ENCODE data around the gene ZNF681.

Gene ZNF681

DNA sequence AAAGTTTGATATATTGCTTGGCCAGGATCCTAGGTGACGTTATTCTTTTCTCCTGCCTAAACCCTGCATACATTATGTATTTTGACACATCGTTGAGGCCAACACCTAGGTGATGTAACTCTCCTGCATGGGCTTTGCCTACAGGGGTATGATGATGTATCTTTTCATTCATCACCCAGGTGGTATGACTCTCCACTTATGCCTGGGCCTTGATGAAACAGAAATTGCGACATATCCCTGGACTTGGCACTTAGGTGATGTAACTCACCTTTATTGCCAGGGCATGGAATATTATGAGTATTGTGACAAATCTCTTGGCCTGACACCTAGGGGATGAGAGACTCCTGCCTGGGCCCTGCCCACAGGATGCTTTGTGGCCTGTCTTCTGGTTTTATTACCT is 18.5 kb upstream of the ZNF681 start:
- DNase-seq = no peak
- Histone ChIP-seq H3K9me3 (no peaks in the 10 kb centered on the region), H3K27me3 (no peaks in the 10 kb centered on the region), H3K4me1 (no peaks in the 10 kb centered on the region), H3K36me3 (no peaks in the 10 kb centered on the region), H3K4me3 (ENCODE audit: low read depth, low read length) (no peak overlapping the region)
- TF ChIP-seq, protein P1, sequence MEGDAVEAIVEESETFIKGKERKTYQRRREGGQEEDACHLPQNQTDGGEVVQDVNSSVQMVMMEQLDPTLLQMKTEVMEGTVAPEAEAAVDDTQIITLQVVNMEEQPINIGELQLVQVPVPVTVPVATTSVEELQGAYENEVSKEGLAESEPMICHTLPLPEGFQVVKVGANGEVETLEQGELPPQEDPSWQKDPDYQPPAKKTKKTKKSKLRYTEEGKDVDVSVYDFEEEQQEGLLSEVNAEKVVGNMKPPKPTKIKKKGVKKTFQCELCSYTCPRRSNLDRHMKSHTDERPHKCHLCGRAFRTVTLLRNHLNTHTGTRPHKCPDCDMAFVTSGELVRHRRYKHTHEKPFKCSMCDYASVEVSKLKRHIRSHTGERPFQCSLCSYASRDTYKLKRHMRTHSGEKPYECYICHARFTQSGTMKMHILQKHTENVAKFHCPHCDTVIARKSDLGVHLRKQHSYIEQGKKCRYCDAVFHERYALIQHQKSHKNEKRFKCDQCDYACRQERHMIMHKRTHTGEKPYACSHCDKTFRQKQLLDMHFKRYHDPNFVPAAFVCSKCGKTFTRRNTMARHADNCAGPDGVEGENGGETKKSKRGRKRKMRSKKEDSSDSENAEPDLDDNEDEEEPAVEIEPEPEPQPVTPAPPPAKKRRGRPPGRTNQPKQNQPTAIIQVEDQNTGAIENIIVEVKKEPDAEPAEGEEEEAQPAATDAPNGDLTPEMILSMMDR (IDR thresholded peaks at IDR 0.05; ENCODE audit: low read depth, low read length) = no peak

DNA sequence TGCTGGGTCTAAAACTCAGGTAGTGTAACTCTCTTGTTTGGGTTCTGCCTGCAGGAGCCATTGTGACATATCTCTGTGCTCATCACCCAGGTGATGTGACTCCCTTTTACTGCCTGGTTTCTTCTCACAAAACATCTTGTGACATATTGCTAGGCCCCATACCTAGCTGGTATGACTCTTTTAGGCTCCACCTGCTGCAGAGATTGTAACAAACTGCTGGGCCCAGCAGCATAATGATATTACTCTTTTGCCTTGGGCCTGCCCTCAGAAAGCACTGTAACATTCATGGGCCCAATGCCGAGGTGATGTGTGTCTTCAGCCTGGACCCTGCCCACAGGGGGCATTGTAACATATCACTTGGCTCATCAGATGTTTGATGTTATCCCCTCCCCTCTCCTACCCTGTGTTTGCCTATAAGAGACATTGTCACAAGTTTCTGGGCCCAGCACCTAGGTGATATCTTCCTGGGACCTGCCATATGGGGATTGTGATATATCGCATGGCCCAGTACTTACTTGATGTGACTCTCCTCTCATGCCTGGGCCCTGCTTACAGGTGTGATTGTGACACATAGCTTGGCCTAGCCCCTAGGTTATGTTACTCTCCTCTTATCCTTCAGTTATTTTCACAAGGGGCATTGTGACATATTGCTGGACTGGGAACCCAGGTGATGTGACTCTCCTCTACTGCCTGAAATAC is 18.0 kb upstream of the ZNF681 start:
- Histone ChIP-seq H3K4me3 (ENCODE audit: low read depth, low read length) (no peak overlapping the region), H3K36me3 (no peaks in the 10 kb centered on the region), H3K4me1 (no peaks in the 10 kb centered on the region), H3K9me3 (no peaks in the 10 kb centered on the region), H3K27me3 (no peaks in the 10 kb centered on the region)
- DNase-seq = no peak
- TF ChIP-seq, protein P1 (IDR thresholded peaks at IDR 0.05; ENCODE audit: low read depth, low read length) = no peak

DNA sequence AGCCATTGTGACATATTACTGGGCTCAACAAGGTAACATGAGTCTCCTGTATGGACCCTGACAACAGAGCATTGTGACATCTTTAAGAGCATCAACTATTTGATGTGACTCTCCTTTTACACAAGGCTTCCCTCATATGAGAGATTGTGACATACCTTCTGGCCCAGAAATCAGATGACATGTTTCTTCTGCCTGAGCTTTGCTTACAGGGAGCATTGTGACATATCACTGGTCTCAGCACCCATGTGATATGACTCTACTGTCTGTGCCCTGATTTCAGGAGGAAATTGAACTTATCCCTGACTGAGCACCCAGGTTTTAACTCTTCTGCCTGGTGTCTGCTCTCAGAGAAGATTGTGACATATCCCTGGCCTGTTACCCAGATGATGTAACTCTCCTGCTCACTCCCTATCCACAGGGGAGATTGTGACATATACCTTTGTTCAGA is 15.9 kb upstream of the ZNF681 start:
- Histone ChIP-seq H3K27me3 (no peaks in the 10 kb centered on the region), H3K9me3 (no peaks in the 10 kb centered on the region), H3K36me3 (no peaks in the 10 kb centered on the region), H3K4me3 (ENCODE audit: low read depth, low read length) (no peak overlapping the region), H3K4me1 (no peaks in the 10 kb centered on the region)
- DNase-seq = no peak
- TF ChIP-seq, protein P1 (IDR thresholded peaks at IDR 0.05; ENCODE audit: low read depth, low read length) = no peak

DNA sequence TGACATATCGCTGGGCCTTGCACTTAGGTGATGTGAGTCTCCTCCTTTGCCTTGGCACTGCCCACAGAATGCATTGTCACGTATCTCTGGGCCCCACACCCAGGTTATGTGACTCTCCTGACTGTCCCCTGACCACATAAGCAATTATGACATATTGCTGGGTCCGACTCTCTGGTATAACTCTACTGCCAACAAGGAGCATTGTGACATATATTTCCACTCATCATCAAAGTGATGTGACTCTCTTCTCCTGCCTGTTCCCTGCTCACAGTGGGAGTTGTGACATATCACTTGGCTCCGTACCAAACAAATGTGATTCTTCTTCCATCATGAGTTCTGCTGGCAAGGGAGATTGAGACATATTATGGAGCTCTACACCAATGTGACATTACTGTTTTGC is 15.4 kb upstream of the ZNF681 start:
- Histone ChIP-seq H3K36me3 (no peaks in the 10 kb centered on the region), H3K9me3 (no peaks in the 10 kb centered on the region), H3K27me3 (no peaks in the 10 kb centered on the region), H3K4me1 (no peaks in the 10 kb centered on the region), H3K4me3 (ENCODE audit: low read depth, low read length) (no peak overlapping the region)
- DNase-seq = no peak
- TF ChIP-seq, protein P1 (IDR thresholded peaks at IDR 0.05; ENCODE audit: low read depth, low read length) = no peak

DNA sequence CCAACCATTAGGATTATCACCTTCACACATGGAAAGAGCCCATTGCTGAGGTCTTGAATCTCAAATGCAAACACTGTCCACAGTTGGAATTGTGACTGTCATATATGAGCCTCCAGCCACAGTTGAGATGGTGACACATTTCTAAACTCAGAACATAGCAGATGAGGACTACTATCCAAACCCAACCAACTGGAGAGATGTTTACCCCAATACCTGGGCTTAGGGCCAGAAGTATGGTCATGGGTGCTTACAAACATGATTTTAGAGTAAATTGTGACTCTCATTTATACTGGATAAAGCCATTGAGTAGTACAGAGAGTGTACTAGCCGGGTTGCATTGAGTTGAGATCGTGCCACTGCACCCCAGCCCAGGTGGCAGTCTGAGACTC is 14.0 kb upstream of the ZNF681 start:
- Histone ChIP-seq H3K27me3 (no peaks in the 10 kb centered on the region), H3K36me3 (no peaks in the 10 kb centered on the region), H3K4me3 (ENCODE audit: low read depth, low read length) (no peak overlapping the region), H3K9me3 (no peaks in the 10 kb centered on the region), H3K4me1 (no peaks in the 10 kb centered on the region)
- TF ChIP-seq, protein P1 (IDR thresholded peaks at IDR 0.05; ENCODE audit: low read depth, low read length) = no peak
- DNase-seq = no peak

DNA sequence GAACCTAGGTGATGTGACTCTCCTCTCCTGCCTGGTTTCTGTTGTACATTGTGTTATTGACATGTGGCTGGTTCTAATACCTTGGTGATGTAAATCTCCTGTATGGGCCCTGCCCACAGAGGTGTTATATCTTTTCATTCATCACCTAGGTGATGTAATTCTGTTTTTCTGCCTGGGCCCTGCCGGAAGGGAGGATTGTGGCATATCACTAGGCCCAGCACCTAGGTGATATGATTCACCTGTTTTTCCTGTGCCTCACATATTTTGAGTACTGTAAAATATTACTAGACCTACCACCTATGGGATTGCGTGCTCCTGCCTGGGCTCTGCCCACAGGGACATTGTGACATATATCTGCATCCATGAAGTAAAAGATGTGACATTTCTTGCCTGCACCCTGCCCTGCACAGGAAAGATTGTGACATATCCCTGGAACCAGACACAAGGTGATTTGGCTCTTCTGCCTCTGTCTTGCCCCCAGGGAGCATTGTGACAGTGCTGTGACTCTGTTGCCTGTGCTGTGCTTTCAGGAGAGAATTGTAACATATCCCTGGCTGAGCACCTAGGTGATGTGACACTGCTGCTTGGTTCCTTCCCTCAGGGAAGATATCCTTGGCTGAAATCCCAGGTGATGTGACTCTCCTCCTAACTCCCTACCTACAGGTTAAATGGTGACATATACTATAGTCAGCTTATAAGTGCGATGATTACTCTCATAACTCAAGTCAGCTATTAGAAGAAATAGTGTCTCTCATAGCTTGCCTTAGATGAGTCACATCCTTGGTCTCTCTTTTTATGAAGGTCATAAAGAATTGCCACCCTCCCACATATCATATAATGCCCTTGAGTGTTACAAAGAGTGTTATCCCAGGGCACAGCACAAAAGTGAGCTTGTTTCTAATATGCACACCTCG is 13.3 kb upstream of the ZNF681 start:
- DNase-seq = no peak
- Histone ChIP-seq H3K4me3 (ENCODE audit: low read depth, low read length) (no peak overlapping the region), H3K4me1 (no peaks in the 10 kb centered on the region), H3K36me3 (no peaks in the 10 kb centered on the region), H3K27me3 (no peaks in the 10 kb centered on the region), H3K9me3 (no peaks in the 10 kb centered on the region)
- TF ChIP-seq, protein P1 (IDR thresholded peaks at IDR 0.05; ENCODE audit: low read depth, low read length) = no peak
